H1 (cell line): ENCODE results near the gene DYNLRB2. TPM values are rescaled to one million over a fixed set of nuclear protein-coding genes. Genes with fewer than 3 reads are reported as not detected.
A peak's percentile ranks its signal among the peaks of the same experiment; 100 is the strongest.

Experiments
- CTCF ChIA-PET: fragments of 300-600 bp; sonication (Branson Sonifier 250); formaldehyde crosslinking; loops from one replicate; lab custom pipeline; 2021; ENCODE audit not compliant: partially characterized antibody; lab: Charles Lee
- POLR2A ChIA-PET: fragments of 300-600 bp; sonication (Branson Sonifier 250); formaldehyde crosslinking; loops from one replicate; lab custom pipeline; 2021; ENCODE audit warnings: inconsistent platforms; ENCODE audit not compliant: partially characterized antibody; lab: Charles Lee
- DNase-seq, 2 experiments: peaks; one replicate each; pipeline versions ENCODE4 v3.0.0 to v3.0.0-alpha.2; 2010 to 2022; ENCODE audit warnings: low spot score in 2 of 2, low read depth in 1 of 2, mixed read lengths in 1 of 2
- FAIRE-seq: peaks from 2 replicates; lab custom pipeline; 2011; peaks lifted over from hg19 to GRCh38; lab: Jason Lieb, UNC
- H2AFZ ChIP-seq: 2 replicates; pipeline ENCODE4 v1.8.1; 2012; ENCODE audit warnings: low read length, inconsistent platforms
- H2AK5ac ChIP-seq: 2 replicates; pipeline ENCODE4 v1.6.1; 2013; ENCODE audit warnings: low read depth, low read length
- H2BK120ac ChIP-seq: replicated peaks from 2 replicates; pipeline ENCODE3; 2013; ENCODE audit warnings: low read depth, low read length, inconsistent platforms
- H2BK12ac ChIP-seq: 2 replicates; pipeline ENCODE4 v1.6.1; 2013; ENCODE audit warnings: low read depth, low read length
- H2BK15ac ChIP-seq: 2 replicates; pipeline ENCODE4 v1.6.1; 2013; ENCODE audit warnings: low read length
- H2BK20ac ChIP-seq: 2 replicates; pipeline ENCODE4 v1.6.1; 2013; ENCODE audit warnings: low read length
- H2BK5ac ChIP-seq: 2 replicates; pipeline ENCODE4 v1.6.1; 2013; ENCODE audit warnings: low read depth, low read length
- H3K14ac ChIP-seq: 2 replicates; pipeline ENCODE4 v1.6.1; 2013; ENCODE audit warnings: inconsistent platforms; ENCODE audit not compliant: insufficient read length
- H3K18ac ChIP-seq: 2 replicates; pipeline ENCODE4 v1.6.1; 2013; ENCODE audit warnings: low read length; ENCODE audit errors: extremely low read depth
- H3K23ac ChIP-seq: 2 replicates; pipeline ENCODE4 v1.6.1; 2013; ENCODE audit warnings: inconsistent platforms; ENCODE audit not compliant: insufficient read length
- H3K23me2 ChIP-seq: 2 replicates; pipeline ENCODE4 v1.6.1; 2013; ENCODE audit warnings: low read depth, low read length
- H3K27ac ChIP-seq: 2 replicates; pipeline ENCODE4 v1.6.1; 2011; ENCODE audit warnings: low read depth, low read length, inconsistent platforms
- H3K27me3 ChIP-seq, 4 experiments: replicated peaks in 1 of 4; 1 replicate in 1 of 4; 2 replicates in 3 of 4; pipeline versions ENCODE4 v1.6.1 to v1.8.1; 2011 to 2013; ENCODE audit warnings: low read length in 3 of 4, mild to moderate bottlenecking in 3 of 4, inconsistent platforms in 2 of 4, mixed read lengths in 2 of 4, moderate library complexity in 1 of 4; ENCODE audit not compliant: control insufficient read depth in 3 of 4, insufficient read depth in 3 of 4; ENCODE audit errors: extremely low read depth in 1 of 4
- H3K36me3 ChIP-seq, 4 experiments: 2 replicates each; pipeline versions ENCODE4 v1.6.1 to v1.8.1; 2011 to 2013; ENCODE audit warnings: mild to moderate bottlenecking in 4 of 4, low read length in 3 of 4, moderate library complexity in 2 of 4, control low read depth in 1 of 4, inconsistent platforms in 1 of 4; ENCODE audit not compliant: insufficient read depth in 4 of 4, control insufficient read depth in 2 of 4
- H3K4ac ChIP-seq: replicated peaks from 2 replicates; pipeline ENCODE3; 2013; ENCODE audit warnings: low read length, low read depth, mixed read lengths, inconsistent platforms; ENCODE audit not compliant: insufficient read length
- H3K4me1 ChIP-seq, 4 experiments: replicated peaks in 1 of 4; 1 replicate in 1 of 4; 2 replicates in 3 of 4; pipeline versions ENCODE4 v1.6.1 to v1.8.1; 2011 to 2013; ENCODE audit warnings: low read length in 3 of 4, inconsistent platforms in 2 of 4, mixed read lengths in 1 of 4; ENCODE audit not compliant: insufficient read depth in 4 of 4, control insufficient read depth in 3 of 4
- H3K4me2 ChIP-seq, 2 experiments: 2 replicates each; pipeline versions ENCODE4 v1.6.1 to v1.8.1; 2011 to 2013; ENCODE audit warnings: low read depth in 2 of 2, low read length in 2 of 2, control low read depth in 1 of 2, inconsistent platforms in 1 of 2, mild to moderate bottlenecking in 1 of 2; ENCODE audit not compliant: insufficient read depth in 1 of 2
- H3K4me3 ChIP-seq, 4 experiments: fragments of 200-600, 300-600 bp in 1 of 4; sonication (generic), shearing (Covaris generic), sonication (Bioruptor Twin) in 1 of 4; 2 replicates each; pipeline versions ENCODE4 v1.5.1 to v1.8.1; 2011 to 2016; ENCODE audit warnings: low read length in 4 of 4, low read depth in 3 of 4, control low read depth in 2 of 4, inconsistent platforms in 2 of 4, mild to moderate bottlenecking in 2 of 4, mixed read lengths in 1 of 4, moderate library complexity in 1 of 4; ENCODE audit not compliant: insufficient read depth in 2 of 4; ENCODE audit errors: extremely low read depth in 1 of 4
- H3K56ac ChIP-seq: replicated peaks from 2 replicates; pipeline ENCODE3; 2013; ENCODE audit warnings: low read depth, mild to moderate bottlenecking, mixed read lengths, low read length, inconsistent platforms; ENCODE audit not compliant: insufficient read length
- H3K79me1 ChIP-seq: 2 replicates; pipeline ENCODE4 v1.6.1; 2013; ENCODE audit warnings: low read depth, low read length, control low read depth
- H3K79me2 ChIP-seq, 2 experiments: 2 replicates each; pipeline versions ENCODE4 v1.6.1 to v1.8.1; 2012 to 2013; ENCODE audit warnings: low read length in 2 of 2, mild to moderate bottlenecking in 2 of 2, inconsistent platforms in 1 of 2; ENCODE audit not compliant: insufficient read depth in 2 of 2, control insufficient read depth in 1 of 2
- H3K9ac ChIP-seq, 4 experiments: replicated peaks in 1 of 4; 1 replicate in 1 of 4; 2 replicates in 3 of 4; pipeline versions ENCODE4 v1.6.1 to v1.8.1; 2011 to 2013; ENCODE audit warnings: low read depth in 3 of 4, low read length in 3 of 4, control low read depth in 2 of 4, mild to moderate bottlenecking in 2 of 4, moderate library complexity in 2 of 4, inconsistent platforms in 1 of 4; ENCODE audit errors: extremely low read depth in 1 of 4
- H3K9me3 ChIP-seq, 2 experiments: 2 replicates each; pipeline versions ENCODE4 v1.6.1 to v1.8.1; 2012 to 2013; ENCODE audit warnings: mild to moderate bottlenecking in 2 of 2, moderate library complexity in 2 of 2, control low read depth in 1 of 2, inconsistent platforms in 1 of 2, low read depth in 1 of 2, low read length in 1 of 2, mixed read lengths in 1 of 2; ENCODE audit not compliant: insufficient read depth in 2 of 2
- H4K20me1 ChIP-seq, 2 experiments: replicated peaks in 1 of 2; 2 replicates each; pipeline versions ENCODE3 to v1.8.1; 2011 to 2013; ENCODE audit warnings: inconsistent platforms in 2 of 2, low read length in 2 of 2, mild to moderate bottlenecking in 1 of 2; ENCODE audit not compliant: insufficient read depth in 2 of 2, control insufficient read depth in 1 of 2
- H4K5ac ChIP-seq: 2 replicates; pipeline ENCODE4 v1.6.1; 2013; ENCODE audit warnings: low read length, low read depth, mixed read lengths, inconsistent platforms; ENCODE audit not compliant: insufficient read length
- H4K8ac ChIP-seq: 2 replicates; pipeline ENCODE4 v1.8.0; 2013; ENCODE audit warnings: mild to moderate bottlenecking, moderate library complexity, low read length, inconsistent platforms; ENCODE audit not compliant: insufficient read depth; ENCODE audit errors: extremely low read depth
- H4K91ac ChIP-seq: replicated peaks from 2 replicates; pipeline ENCODE3; 2013; ENCODE audit warnings: low read length, mixed read lengths, inconsistent platforms; ENCODE audit not compliant: insufficient read length
- BACH1 ChIP-seq: IDR thresholded peaks from 2 replicates; pipeline ENCODE4 v1.6.1; 2012; ENCODE audit warnings: low read length, improper control_type of control experiment
- CBX8 ChIP-seq: fragments of 300-800, 300-1000 bp; sonication (generic); IDR thresholded peaks from 2 replicates; pipeline ENCODE4 v1.7.1; 2016; ENCODE audit warnings: low read depth, low read length, borderline replicate concordance
- POLR2AphosphoS5 ChIP-seq: IDR thresholded peaks from 2 replicates; pipeline ENCODE4 v1.6.1; 2011; ENCODE audit warnings: low read depth, low read length
- SAP30 ChIP-seq: fragments of 300-600 bp; sonication (generic); IDR thresholded peaks from 2 replicates; pipeline ENCODE4 v1.7.1; 2012; ENCODE audit warnings: low read length, moderate library complexity, mild to moderate bottlenecking, inconsistent platforms; ENCODE audit not compliant: insufficient read depth, insufficient replicate concordance
- SIN3A ChIP-seq, 2 experiments: IDR thresholded peaks in 1 of 2; conservative IDR thresholded peaks in 1 of 2; 2 replicates each; pipeline ENCODE4 v1.6.1; 2011 to 2012; ENCODE audit warnings: low read length in 2 of 2, improper control_type of control experiment in 1 of 2, low read depth in 1 of 2, mild to moderate bottlenecking in 1 of 2
- TAF1 ChIP-seq: IDR thresholded peaks from 2 replicates; pipeline ENCODE4 v1.6.1; 2011; ENCODE audit warnings: mild to moderate bottlenecking, low read depth, low read length
- WGBS, 2 experiments: shearing (Covaris generic) in 1 of 2; methylation state at CpG; one replicate each; pipeline versions ENCODE4 v1.1.6 to v1.1.7; 2013 to 2015; ENCODE audit warnings: low lambda C conversion rate in 2 of 2, mixed read lengths in 2 of 2, inconsistent platforms in 1 of 2, low coverage in 1 of 2, missing lambda C conversion rate in 1 of 2; ENCODE audit not compliant: insufficient replicate concordance in 2 of 2, insufficient coverage in 1 of 2, insufficient read length in 1 of 2; ENCODE audit errors: extremely low coverage in 1 of 2, missing lambda C conversion rate in 1 of 2; 5-methylcytosine and 5-hydroxymethylcytosine counted together
- polyA plus RNA-seq, 7 experiments: library from polyadenylated mRNA; depleted of rRNA in 3 of 7; stranded (reverse) in 5 of 7; unstranded in 2 of 7; fragments of >200 nt in 5 of 7; fragments of 200-250 nt in 2 of 7; gene quantifications; 1 replicate in 5 of 7; 2 replicates in 1 of 7; 4 replicates in 1 of 7; pipeline versions ENCODE4 v1.2.1 to v1.2.3, GENCODE V29; 2011 to 2013; ENCODE audit warnings: missing spikeins in 2 of 7, mixed read lengths in 2 of 7
- total RNA-seq: library from RNA; stranded (reverse); fragmentation: NEBNext Ultra II Directional; extraction: Animal tissue kit (Norgen Biotek cat#: 25700); gene quantifications from 2 replicates; pipeline ENCODE4 v1.2.1, GENCODE V29; 2021

The DYNLRB2 gene
- total and polyA plus RNA-seq, 2 of the 8 experiments (the other 6 are each of a cell fraction or from before 2014, with no cell fraction given): not detected

GRCh38 chr16:80541306-80541694, 507 bp downstream of the DYNLRB2 start:
- Histone ChIP-seq H3K18ac (no peak overlapping the region), H4K8ac (no peak overlapping the region), H3K27me3 (peaks cover 5 to 18% (median 11%) of the 10 kb centered on the region in 4 experiments; a peak in 6 of 7 replicates), H3K27ac (no peak overlapping the region), H2BK12ac (no peak overlapping the region), H3K36me3 (no peaks in the 10 kb centered on the region), H3K56ac (no peak overlapping the region), H4K5ac (no peak overlapping the region), H2BK5ac (no peak overlapping the region), H2AFZ (peak overlapping the region; percentile 63; the same call in 1 of the 2 replicates), H2BK15ac (no peak overlapping the region), H3K4ac (no peak overlapping the region), H3K4me1 (peaks cover 0 to 4% (median 1%) of the 10 kb centered on the region in 4 experiments; a peak in 3 of 7 replicates), H3K4me2 (peak overlapping the region; percentile 56 to 82), H3K4me3 (peak overlapping the region; percentile 48 to 76 (median 58)), H4K20me1 (no peaks in the 10 kb centered on the region), H2BK120ac (no peak overlapping the region), H3K14ac (no peak overlapping the region), H3K9ac (no peak overlapping the region; a peak in 1 of 7 replicates), H2BK20ac (no peak overlapping the region), H3K79me1 (no peaks in the 10 kb centered on the region), H4K91ac (no peak overlapping the region), H3K23me2 (peaks cover 5% of the 10 kb centered on the region; the same call in 1 of the 2 replicates), H3K23ac (no peak overlapping the region), H3K9me3 (no peaks in the 10 kb centered on the region), H3K79me2 (no peaks in the 10 kb centered on the region), H2AK5ac (no peak overlapping the region)
- 38% methylated on average over 5 of the region's 6 CpGs; no CpG with 5 or more reads in 1 of the 2 experiments for WGBS, 2 experiments
- FAIRE-seq (no peak), DNase-seq (no peak)
- ChIA-PET CTCF (interaction anchor here (1.4 kb wide), 1 partner anchor 311 kb away, joined by 3 read pairs; no protein-coding TSS in a partner anchor), POLR2A (no interaction called here)
- no peak for TF ChIP-seq POLR2AphosphoS5
- TF ChIP-seq SAP30: peak; percentile 6
- TF ChIP-seq CBX8: no peak
- no peak for TF ChIP-seq BACH1
- TF ChIP-seq TAF1: no peak
- TF ChIP-seq SIN3A (conservative IDR thresholded peaks at IDR 0.05 in 1 of 2, IDR thresholded peaks at IDR 0.05 in 1 of 2; ENCODE audit: low read depth in 1 of 2, low read length in 2 of 2): no peak
